SU-DHL-6 (cell line): ENCODE measurements around the gene CBFA2T3.

ENCODE experiments used
- CTCF ChIP-seq: fragments of 200-600 bp; sonication (generic); IDR thresholded peaks from one replicate; pipeline ENCODE4 v1.5.1; 2017; ENCODE audit warnings: antibody characterized with exemption, mild to moderate bottlenecking, low read length, moderate library complexity; ENCODE audit not compliant: insufficient read depth, poor library complexity, severe bottlenecking
- EZH2phosphoT487 ChIP-seq: fragments of 200-600 bp; sonication (generic), shearing (Covaris generic); conservative IDR thresholded peaks from 2 replicates; pipeline ENCODE4 v1.6.1; 2018; ENCODE audit warnings: mild to moderate bottlenecking, antibody characterized with exemption, low read length, moderate library complexity, mixed read lengths

- TF ChIP-seq CTCF = no peak
- TF ChIP-seq EZH2phosphoT487 = no peak
Observed at GRCh38 chr16:88910284-88911135, 66.5 kb downstream of the CBFA2T3 start.
